GM19328 (cell line): ENCODE data around the gene TFR2.
A peak's percentile ranks its signal among the peaks of the same experiment; 100 is the strongest.

ENCODE experiments used
- ATAC-seq: cut with Tn5 transposase; IDR thresholded peaks from one replicate; pipeline ENCODE4 v1.9.1; 2021; ENCODE audit warnings: mild to moderate bottlenecking, moderate library complexity; ENCODE audit not compliant: unreplicated experiment

TFR2 gene

DNA sequence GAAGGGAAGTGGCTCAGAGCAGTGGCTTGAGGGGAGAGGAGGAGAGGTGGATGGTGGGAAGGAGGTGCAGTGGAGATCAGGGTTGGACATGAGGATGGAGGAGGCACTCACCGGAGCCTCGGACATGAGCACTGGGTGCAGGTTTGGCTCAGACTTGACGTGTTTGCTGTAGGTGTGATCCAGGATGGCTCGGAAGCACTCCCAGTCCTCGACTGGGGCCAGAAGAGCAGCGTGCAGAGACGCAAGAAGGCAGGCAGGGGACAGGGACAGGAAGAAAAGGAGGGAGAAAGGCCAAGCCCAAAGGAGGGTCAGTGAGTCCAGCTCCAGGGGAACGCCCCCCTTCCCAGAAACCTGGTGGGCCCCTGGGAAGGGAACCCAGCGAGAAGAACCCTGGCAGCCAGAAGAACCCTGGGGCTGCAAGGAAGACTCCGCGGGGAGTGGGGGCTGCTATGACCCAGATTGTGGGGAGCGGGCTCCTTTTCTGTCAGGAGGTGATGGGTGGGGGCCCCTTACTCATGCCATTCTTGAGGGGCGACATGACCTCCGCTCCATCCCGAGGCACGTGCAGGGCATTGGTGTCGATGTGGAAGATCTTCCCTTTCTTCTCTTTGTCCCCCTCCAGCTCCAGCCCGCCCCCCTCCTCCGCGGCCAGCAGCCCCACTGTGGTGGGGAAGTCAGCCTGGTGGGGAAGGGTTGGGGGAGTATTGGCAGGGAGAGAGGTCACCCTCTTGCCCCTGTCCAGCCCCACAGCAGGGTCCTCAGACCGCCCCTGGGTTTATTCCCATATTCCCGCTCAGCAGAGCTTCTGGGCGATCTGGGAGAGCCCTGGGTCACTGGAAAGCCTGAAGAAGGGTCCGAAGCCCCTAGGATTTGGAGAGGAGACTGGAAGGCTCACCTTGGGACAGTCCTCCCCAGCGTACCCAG, 13.8 kb upstream of the TFR2 start:
- ATAC-seq = no peak

GRCh38 chr7:100649826-100650565, 8.6 kb upstream of the TFR2 start:
- ATAC-seq = no peak

- ATAC-seq = no peak
Measured at GRCh38 chr7:100642534-100642907, 1.2 kb upstream of the TFR2 start.

DNA sequence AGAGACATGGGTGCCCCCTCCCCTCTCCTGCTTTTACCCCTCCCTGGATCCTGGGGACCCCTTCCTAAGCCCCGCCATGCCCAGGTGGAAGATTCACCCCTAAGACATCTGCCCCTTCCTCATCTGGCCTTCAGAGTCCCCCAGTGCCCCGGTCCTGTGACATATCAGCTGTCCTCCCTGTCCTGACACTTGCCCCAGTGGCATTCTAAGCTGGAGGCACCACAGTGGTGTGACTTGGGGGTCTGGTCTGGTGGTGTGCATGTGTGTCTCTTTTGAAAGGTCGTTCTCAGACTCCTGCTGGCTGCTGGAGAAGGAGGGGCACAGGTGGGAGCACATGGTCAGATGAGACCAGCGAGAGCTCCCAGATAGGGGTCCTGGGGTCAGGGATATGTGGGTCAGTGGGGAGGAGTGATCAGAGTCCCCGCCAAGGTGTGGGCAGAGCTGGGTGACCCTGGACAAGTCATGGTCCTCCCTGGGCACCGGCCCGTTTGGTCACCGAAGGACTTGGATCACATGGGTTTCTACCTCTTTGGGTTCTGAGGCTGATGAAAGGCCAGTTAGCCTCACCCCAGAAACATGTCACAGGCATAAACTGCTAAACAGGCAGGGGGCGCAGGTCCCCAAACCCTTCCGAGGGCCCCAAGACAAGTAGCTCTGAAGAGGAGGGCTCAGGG, 645 bp upstream of the TFR2 start:
- ATAC-seq = no peak

DNA sequence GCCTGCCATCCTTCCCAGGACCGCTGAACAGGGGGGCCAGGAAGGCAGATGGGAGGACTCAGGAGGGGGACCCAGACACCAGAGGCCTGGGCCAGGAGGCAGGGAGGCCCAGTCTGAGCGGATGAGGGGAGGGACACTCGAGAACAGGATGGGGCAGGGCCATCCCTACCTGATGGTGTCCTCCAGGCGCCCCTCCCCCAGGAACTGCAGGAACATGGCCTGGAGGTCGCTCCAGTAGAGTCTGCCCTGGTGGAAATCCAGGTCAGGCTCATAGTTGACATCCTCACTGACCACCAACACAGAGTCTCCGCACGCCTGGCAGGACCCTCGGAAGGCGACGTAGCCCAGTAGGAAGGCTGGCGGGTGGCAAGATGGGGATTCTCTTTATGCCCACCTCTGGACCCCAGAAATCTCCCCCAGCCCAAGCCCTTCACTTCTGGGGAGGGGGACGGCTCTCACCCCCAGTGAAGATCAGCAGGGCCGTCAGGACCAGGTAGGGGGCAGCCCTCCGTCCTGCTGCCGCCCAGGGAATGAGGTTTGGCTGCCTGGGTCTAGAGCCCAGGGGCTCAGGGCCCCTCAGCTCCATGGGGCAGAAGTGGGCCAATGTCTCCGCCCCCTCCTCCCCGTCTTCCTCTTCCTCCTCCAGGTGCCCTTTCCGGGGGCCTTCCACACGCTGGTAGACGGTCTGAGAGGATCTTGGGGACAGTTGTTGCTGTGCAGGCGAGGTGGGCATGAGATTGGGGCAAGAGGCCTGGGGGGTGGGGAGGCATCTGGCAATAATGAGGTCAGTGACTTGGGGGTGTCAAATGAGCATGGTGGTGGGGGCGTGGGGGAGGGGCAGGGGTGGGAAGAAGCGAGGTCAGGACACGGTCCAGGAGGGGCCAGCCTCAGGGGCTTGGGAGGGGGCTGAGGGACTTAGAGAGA, 573 bp downstream of the TFR2 start:
- ATAC-seq = no peak

DNA sequence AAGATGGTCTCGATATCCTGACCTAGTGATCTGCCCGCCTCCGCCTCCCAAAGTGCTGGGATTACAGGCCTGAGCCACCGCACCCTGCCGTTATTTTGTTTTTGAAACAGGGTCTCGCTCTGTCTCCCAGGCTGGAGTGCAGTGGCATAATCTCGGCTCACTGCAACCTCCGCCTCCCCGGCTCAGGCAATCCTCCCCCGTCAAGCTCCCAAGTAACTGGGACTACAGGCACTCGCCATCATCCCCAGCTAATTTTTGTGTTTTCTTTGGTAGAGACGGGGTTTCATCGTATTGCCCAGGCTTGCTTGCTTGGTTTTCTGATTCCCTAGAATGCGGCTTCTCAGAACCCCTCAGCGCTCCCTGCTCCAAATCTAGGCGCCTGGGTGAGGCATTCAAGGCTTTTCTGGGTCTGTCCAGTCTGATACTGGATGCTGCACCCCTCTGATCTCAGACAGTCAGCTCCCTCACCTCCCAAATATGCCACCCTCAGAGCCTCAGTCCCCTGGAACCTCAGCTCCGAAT, 1.3 kb downstream of the TFR2 start:
- no peak for ATAC-seq

GRCh38 chr7:100632951-100633717, 8.2 kb downstream of the TFR2 start:
- peak; percentile 59 for ATAC-seq

- no peak for ATAC-seq
Measured at GRCh38 chr7:100630066-100630465, 11.3 kb downstream of the TFR2 start.

DNA sequence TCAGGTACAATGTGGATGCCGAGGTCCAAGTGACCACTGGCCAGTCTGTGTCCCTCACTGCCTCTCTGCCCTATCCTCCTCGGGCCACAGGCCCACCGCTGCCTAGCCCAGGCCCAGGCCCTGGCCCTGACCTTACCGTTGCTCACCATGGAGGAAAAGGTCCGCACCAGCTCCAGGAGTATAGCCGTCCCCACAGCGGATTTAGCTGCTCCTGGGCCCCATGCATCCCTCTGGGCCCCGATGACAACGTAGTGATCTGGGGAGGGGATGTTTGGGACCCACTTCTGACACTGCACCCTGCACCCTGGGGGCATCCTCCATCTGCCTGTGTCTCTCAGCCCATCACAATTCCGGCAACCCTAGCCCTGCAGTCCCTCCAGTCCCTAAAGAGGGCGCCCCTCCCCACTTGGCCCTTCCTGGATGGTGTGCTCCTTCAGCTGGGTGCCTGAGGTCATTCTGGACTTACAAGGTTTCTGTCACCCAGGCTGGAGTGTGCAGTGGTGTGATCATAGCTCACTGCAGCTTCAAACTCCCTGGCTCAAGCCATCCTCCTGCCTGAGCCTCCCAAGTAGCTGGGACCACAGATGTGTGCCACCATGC, 12.1 kb downstream of the TFR2 start:
- ATAC-seq = no peak

- no peak for ATAC-seq
Measured at GRCh38 chr7:100627238-100627549, 14.2 kb downstream of the TFR2 start.

DNA sequence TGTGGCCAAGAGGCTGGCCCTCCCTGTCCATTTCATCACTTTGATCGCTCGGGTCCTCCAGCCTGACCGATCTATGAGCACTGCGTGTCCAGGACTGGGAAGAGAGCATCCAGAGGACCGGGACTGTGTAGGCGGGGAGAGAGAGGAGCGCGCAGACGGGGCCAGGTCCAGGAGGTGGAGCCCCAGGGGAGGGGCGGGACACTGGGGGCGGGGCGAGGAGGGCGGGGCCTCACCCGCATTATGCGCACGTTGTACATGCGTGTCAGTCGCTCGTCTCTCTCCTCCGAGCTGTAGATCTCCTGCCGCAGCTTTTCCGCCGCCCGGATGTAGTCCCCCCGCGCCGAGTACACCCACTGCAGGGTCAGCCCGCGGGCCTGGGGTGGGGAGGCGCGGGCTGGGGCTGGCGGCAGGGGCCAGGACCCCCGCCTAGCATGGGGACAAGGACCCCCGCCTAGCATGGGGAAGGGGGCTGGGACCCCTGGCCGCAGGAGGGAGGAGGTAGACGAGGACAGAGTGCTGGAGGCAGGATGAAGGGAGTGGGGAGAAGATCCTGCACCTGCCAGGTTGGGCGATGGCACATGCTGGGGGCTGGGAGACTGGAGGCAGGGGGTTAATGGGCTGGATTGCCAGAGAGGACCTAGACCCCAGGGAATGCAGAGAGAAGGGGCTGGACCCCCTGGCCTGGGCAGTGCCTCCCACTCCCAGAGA, 14.7 kb downstream of the TFR2 start:
- ATAC-seq = peak; percentile 68

GRCh38 chr7:100626055-100626454, 15.3 kb downstream of the TFR2 start:
- ATAC-seq = no peak

GRCh38 chr7:100623951-100624824, 17.2 kb downstream of the TFR2 start:
- ATAC-seq = no peak

GRCh38 chr7:100621554-100621953, 19.8 kb downstream of the TFR2 start:
- ATAC-seq = no peak

- ATAC-seq = no peak
Measured at GRCh38 chr7:100620804-100621203, 20.5 kb downstream of the TFR2 start.

DNA sequence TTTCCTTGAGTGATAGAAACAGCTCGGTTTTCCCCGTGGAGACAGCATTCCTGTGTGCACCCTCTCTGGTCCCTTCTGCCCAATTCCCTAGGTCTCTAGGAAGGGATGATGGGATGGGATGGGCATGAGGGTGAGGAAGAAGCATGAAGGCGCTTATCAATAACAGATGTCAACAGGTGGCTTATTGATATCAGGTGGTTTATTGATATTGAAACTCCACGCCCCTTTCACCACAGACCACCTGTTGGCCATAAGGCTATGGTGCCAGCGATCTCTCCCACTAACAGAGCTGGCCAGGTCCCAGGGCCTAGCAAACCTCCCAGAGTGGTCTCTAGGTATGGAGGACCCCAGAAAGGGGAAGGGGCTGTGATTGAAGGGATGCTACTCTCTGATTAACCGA, 21.1 kb downstream of the TFR2 start:
- ATAC-seq = no peak

DNA sequence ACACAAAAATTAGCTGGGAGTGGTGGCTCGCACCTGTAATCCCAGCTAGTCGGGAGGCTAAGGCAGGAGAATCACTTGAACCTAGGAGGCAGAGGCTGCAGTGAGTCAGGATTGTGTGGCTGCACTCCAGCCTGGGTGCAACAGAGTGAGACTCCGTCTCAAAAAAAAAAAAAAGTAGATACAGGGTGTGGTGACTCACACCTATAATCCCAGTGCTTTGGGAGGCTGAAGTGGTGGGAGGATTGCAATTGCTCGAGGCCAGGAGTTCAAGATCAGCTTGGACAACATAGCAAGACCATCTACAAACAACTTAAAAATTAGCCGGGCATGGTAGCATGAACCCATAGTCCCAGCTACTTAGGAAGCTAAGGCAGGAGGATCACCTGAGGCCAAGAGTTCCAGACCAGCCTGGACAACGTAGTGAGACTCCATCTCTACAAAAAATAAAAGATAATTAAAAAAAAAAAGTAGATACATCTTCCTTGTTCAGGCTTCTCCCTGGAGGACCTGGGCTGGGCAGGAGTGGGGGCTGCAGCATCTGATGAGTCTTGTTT, 27.0 kb downstream of the TFR2 start:
- ATAC-seq = no peak
